GM18909 (cell line): ENCODE results near the gene EYS.
"Not testable (repeated sequence)": the region's sequence is repeated elsewhere in the genome, so short reads cannot be mapped to it uniquely, and the experiment has no call there.

ENCODE experiments used
- ATAC-seq: cut with Tn5 transposase; IDR thresholded peaks from one replicate; pipeline ENCODE4 v1.9.1; 2021; ENCODE audit warnings: mild to moderate bottlenecking; ENCODE audit not compliant: unreplicated experiment, poor library complexity

EYS gene

DNA sequence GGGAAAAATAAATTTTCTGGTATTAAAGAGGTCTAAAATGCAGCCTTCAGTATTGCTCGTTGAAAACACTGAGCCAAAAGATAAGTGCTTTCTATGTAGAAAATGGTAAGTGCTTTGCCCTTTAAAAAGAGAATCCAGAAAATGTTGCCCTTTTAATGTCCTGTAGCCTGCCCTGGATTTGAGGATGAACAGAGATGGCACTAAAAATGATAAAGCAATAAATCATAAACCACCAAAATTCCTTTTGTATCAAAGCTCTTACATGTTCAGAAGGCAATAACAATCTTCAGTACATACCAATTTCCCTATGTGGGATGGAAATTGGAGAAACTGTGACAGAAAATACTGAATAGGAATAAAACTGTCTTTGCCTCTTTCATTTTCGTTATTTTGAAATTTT lies 1665.7 kb downstream of the EYS start:
- ATAC-seq = no peak

DNA sequence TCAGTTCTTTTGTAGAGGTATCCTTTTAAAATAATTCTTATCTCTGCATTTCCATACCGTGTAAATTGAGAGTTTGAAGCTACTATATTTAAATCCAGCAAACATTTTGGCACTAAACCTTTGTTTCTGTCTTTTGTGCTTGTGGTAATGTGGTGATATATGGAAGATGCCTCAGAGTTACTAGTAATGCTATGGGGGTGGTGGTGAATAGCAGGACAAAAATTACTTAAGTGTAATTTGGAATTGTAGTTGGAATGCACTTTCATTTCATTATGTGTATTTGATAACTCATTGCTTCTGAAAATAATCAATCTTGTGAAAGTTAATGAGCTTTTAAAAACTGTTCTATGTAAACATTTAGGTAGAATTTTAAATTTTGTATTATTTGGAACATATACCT lies 1666.9 kb downstream of the EYS start:
- ATAC-seq = no peak

DNA sequence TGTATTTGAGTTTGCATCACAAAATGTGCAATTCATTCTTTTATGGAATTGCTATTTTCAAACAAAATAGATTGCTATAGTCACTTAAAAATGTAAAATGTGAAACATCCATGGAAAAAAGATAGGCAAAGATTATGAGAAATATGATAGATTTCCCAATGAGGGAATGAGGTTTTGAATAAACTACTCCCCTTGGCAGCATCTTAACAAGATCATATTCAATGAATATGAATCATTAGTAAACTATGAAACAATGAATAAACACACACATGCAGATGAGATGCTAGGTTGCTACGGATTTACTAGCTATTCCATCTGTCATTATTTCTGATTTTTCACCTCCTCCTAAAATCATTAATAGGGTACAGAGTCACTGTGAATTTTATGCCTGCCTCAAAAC lies 1669.6 kb downstream of the EYS start:
- ATAC-seq = no peak

DNA sequence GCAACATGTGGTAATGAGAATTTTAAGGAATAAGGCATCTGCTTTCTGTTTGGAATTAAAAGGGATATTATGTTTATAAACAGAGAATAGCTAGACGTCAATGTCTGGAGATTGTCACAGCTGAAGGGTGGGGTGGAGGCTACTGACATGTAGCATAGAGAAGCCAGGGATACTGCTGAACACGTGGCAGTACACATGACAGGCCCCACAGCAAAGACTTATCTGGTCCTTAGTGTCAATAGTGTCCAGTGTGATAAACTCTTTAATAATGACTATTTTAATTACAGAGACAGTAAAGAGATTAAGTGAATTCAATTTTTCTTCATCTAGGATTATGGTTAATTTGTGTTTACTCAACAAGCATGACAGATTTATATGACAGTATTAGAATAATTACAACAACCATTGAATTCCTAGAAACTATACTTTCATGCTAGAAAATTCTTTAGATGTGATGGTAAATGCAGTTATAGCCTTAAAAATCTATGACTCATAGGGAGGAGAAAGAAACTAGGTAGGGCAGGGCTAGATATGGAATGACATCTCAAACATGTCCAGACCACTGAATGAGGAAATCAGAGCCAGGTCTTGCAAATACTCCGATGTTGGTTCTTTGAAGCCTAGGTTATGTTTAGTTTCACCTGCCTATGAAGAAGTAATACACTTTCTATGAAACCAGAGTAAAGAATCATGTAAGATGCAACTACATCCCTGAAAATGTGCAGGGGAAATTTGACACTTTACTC lies 1671.9 kb downstream of the EYS start:
- no peak for ATAC-seq

DNA sequence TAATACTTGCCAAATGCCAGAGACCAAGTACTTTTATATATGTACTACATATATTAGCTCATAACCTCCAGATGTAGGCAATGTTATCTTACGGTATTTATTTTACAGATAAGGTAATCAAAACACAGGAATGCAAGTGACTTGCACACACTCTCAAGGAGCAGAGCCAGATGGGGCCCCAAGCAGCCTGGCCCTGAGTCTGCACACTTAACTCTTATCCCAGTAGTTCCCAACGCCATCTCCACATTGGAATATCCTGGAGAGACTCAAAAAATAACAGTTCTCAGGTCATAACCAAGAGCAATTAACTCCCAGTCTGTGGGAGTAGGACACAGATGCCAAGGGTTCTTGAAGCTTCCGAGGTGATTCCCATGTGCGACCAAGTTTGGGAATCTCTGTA lies 1672.7 kb downstream of the EYS start:
- no peak for ATAC-seq

DNA sequence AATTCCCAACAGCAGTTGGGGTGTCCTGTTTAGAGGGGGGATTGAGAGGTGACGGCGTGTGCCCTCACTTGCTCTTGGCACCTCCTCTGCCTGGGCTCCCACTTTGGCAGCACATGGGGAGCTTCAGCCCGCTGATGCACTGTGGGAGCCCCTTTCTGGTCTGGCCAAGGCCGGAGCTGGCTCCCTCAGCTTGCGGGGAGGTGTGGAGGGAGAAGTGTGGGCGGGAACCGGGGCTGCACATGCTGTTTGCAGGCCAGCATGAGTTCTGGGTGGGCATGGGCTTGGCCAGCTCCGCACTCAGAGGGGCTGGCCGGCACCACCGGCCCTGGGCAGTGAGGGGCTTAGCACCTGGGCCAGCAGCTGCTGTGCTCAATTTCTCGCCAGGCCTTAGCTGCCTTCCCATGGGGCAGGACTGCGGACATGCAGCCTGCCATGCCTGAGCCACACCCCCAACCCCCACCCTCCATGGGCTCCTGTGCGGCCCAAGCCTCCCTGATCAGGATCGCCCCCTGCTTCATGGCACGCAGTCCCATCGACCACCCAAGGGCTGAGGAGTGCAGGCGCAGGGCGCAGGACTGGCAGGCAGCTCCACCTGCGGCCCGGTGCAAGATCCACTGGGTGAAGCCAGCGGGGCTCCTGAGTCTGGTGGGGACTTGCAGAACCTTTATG lies 1675.9 kb downstream of the EYS start:
- ATAC-seq = not testable (repeated sequence)

DNA sequence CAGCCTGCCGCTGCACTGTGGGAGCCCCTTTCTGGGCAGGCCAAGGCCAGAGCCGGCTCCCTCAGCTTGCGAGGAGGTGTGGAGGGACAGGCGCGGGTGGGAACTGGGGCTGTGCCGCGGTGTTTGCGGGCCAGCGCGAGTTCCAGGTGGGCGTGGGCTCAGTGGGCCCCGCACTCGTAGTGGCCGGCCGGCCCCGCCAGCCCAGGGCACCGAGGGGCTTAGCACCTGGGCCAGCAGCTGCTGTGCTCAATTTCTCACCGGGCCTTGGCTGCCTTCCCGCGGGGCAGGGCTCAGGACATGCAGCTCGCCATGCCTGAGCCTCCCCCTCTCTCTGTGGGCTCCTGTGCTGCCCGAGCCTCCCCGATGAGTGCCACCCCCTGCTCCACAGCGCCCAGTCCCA lies 1683.3 kb downstream of the EYS start:
- no peak for ATAC-seq

DNA sequence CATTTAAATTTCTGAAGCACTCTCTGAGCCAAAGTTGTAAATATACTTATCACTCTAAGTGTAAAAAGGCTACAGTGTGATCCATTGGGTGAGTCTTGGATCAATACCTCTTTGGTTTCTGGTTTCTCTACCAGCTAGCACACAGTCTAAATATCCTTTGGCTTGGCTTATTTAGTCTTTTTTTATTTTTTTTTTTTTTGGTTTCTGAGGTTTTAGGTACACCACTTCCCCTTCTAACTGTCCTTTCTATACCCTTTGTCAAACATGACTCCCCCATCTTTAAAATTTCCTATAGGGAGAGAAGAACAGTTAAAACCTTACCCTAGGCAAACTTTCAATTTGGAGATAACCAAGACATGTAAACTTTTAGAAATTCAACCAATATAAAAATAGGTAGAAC lies 1692.4 kb downstream of the EYS start:
- ATAC-seq = no peak

DNA sequence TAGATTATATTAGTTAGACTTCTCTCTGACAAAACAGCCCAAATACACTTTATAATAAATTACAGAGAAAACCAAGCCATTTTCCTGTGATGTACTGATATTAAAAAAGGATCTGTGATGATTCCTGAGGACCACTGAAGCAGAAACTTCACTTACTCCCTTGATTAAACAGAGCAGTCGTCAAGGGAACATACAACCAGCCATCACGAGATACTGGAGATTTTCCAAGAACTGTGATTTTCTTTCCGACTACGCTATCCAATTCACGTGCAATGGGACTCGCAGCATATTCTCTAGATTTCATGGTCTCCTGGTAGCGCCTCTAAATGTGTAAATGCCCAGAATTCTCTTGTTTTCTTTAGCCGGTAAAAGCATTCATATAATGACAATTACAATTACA lies 1694.0 kb downstream of the EYS start:
- ATAC-seq = no peak

DNA sequence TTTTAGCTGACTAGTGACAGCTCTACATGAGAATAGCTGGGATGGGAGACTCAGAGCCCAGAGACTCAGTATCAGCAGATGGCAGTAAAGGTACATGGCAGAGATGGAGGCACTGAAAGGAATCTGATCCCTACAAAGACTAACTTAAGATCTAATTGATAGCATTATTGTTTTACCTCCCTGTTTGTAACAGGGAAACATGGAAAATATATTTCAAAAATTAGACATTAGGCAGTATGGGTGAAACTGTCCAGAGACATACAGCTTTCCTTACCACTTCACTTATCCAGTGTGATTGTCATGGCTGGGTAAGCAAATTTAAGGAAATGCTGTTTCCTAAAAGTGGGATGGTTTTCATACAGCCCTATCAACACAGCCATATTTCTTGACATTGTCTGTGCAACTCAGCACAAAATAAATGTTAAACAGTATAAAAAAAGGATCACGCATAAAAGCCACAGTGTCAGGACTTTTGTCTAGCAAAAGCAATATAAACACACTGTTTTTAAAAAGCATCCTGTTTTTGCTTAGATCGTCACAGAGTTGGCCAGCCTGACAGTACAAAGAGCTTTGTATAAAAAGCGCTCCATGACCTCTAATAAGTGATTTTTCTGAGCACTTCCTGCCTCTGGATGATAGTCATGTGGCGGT lies 1694.5 kb downstream of the EYS start:
- ATAC-seq = no peak

DNA sequence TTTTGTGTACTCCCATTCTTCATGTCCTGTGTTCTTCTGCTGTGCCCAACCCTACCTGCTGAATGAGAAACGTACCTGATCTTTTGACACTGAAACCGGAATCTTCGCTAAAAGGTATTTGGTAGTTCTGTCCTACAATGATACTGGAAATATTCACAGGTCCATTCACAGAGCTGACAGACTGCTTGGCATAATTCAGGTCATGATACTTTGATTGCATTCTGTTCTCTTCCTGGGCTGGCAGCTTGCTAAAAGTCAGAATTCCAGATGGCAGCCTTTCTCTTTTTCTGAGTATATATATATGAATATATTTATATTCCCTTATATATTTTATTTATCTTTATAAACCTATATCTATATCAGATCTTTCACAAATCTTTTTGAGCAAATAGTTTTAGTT lies 1696.4 kb downstream of the EYS start:
- no peak for ATAC-seq

DNA sequence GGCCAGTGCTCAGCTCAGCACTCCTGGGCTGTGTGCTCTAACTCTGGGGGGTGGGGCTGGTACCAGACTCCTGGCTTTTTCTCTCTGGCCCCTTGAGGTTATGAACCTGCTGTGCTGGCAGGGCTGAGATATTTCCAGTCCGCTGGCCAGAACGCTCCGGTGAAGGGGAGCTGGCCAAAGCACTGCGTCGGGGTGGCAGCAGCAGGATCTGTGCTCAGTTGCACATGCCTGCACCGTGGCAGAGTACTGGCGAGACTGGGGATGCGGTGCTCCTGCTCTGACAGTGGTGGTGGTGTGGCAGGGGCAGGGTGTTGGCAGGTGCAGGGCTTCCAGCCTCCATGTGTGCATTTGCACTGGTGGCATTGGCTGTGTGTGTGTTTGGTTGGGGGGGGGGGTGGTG lies 1697.0 kb downstream of the EYS start:
- ATAC-seq = no peak

DNA sequence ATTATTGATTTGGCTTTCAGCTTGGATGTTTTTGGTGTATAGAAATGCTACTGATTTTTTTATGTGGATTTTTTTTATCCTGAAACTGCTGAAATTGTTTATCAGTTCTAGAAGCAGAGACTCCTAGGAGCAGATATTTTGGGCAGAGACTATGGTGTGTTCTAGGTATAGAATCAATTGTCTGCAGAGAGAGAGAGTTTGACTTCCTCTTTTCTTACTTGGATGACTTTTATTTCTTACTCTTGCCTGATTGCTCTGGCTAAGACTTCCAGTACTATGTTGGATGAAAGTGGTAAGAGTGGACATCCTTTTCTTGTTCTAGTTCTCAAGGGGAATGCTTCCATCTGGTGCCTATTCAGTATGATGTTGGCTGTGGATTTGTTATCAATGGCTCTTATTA lies 1700.8 kb downstream of the EYS start:
- ATAC-seq = no peak

DNA sequence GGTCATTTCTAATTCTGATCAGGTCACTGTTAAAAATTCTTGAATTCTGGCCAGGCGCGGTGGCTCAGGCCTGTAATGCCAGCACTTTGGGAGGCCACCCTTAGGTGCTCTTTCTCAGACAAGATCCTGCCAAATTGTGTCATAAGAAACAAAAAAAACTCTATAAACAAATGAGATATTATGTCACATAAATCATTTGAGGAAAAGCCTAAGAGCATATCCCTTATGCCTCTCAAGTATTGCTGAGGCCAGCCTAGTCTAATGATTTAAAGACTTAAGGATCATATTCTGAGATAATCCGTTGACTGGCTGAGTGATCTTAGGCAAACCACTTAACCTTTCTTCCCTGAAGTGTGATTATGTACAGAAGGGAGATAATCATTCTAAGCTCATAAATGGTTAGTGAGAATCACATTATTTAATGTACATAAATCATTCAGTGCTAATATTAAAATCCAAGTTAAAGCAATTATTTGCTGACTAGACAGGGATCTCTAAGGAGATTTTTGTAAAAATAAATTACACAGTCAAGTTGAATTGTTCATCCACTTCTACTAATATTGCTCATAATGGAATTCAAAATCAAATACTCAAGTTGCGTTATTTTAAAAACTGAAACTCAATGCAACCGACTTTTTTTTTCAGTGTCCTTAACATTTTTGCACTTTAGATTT lies 1706.1 kb downstream of the EYS start:
- ATAC-seq = no peak

DNA sequence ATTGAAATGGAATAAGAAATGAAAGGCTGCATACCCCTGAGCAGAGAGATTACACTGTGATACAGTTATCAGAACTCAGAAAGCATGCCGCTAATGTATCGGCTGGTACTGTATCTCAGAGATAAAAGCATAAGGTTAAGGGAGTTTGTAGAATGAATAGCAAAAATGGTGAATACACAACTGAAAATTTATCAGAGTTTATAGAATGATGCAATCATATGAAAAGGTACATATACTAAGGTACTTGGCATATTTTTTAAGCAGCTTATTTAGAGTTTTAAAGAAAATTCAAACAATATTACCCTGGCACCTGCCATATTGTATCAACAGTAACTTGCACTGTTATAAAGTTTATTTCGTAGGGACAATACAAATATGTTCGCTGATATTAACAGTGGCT lies 1707.4 kb downstream of the EYS start:
- ATAC-seq = no peak

DNA sequence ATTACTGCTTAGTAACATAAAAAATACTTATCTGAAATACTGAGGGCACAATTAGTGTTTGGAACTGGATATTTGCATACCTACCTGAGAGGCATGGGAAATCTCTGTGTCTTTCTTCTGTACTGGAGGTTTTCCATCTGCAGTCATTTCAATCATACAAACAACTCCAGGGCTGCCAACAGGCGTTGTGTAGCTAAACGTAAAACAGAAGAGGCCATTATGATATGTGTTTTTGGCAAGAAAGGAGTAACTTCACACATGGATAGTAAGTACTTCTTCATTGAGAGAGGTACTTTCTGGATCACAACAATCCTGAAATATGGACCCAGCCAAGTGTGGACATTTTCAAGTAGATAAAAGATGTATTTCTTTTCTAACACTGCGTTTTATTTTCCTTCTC lies 1708.0 kb downstream of the EYS start:
- no peak for ATAC-seq

DNA sequence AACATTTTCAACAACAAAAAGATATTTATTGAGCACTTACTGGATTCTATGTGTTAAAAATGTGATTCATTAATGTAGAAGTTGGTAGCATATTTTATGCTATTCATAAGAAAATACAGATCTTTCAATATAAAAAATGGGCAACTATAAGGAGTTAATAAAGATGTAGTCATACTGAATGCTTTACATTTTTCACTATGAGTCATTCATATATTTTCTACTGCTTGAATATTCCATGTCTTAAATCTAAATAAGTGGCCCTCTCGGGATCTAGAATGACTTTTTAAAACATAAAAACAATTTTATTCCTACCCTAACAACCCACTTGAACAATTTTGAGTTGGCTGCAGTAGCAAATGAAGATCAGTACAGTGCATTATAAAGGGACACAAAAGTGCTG lies 1709.3 kb downstream of the EYS start:
- no peak for ATAC-seq

DNA sequence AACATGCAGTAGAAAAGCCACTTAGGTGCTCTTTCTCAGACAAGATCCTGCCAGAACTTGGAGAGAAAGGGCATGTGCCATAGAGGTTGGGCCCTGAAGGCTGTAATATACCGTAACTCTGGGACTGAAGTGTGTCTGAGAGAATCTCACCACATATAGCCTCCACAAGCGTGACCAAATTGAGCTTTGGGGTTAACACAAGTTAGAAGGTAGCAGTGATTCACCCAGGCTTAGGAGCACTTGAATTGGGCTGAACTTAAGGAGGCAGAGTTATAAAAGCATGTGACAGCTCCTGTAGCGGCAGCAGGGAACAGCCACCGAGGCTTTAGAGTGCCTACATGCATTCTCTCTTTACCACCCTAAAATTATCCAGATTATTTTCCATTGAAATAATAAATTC lies 1709.8 kb downstream of the EYS start:
- ATAC-seq = no peak

DNA sequence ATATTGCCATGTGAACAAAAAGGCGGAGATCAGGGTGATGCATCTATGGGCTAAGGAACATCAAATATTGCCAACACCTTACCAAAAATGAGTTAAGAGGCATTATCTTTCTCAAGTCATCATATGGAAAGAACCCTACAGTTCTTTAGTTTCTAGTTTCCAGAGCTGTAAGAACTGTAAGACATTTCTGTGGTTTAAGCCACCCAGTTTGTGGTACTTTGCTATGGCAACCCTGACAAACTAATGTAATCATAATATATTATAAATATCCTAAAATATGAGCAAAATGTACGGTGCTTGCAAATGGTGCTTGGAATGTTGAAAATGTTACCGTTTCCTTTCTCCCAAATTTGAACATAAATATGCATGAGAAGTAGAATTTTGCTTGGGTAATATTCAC lies 1721.8 kb downstream of the EYS start:
- no peak for ATAC-seq

DNA sequence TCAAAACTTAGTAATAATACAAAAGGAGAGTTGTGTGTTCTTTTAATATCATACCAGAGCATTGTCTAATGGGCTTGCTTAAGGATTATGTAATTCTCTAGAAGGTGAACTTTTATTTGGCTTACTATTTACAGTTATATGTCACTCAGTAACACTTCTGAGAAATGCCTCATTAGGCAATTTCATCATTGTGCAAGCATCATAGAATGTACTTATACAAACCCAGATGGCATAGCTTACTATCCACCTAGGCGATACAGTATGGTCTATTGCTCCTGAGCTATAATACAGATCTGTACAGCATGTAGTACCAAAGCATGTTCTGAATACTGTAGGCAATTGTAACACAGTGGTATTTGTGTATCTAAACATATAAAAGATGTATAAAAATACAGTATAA lies 1731.3 kb downstream of the EYS start:
- no peak for ATAC-seq

DNA sequence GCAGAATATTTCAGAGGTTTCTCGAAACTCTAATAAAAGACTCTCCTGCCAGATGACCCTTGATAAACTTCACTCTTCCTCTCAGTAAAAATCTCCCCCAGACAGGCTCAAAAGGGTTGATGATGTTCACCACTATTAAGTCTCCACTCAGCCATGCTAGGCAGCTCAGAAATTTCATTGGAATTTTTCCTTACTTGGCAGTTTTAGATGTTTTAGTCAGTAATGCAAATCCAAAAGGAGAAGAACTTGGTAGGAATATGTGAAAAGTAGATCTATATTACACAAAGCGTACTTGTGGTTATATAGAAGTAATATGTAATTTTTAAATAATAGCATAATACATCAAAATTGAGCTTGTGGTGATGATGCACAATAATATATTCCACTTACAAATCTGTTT lies 1738.4 kb downstream of the EYS start:
- ATAC-seq = no peak
